ENCODE results near the gene PWWP2A. TPM values are rescaled to one million over a fixed set of nuclear protein-coding genes. Genes with fewer than 3 reads are reported as not detected.
"Not testable (repeated sequence)": the region's sequence is repeated elsewhere in the genome, so short reads cannot be mapped to it uniquely, and the experiment has no call there.

Gene PWWP2A
- total RNA-seq, 1 experiment from 2014 or later = 21.5 TPM

GRCh38 chr5:160076997-160077396 is 42.3 kb downstream of the PWWP2A start:
- no peak for DNase-seq (ENCODE audit: low read depth)

GRCh38 chr5:160075073-160075472 is 44.2 kb downstream of the PWWP2A start:
- no peak for DNase-seq (ENCODE audit: low read depth)

- DNase-seq (ENCODE audit: low read depth) = no peak
Measured at GRCh38 chr5:160071916-160072315, 47.3 kb downstream of the PWWP2A start.

- DNase-seq (ENCODE audit: low read depth) = no peak
Measured at GRCh38 chr5:160071516-160071915, 47.7 kb downstream of the PWWP2A start.

- not testable (repeated sequence) for DNase-seq (ENCODE audit: low read depth)
Measured at GRCh38 chr5:160069120-160069519, 50.1 kb downstream of the PWWP2A start.

- DNase-seq (ENCODE audit: low read depth) = no peak
Measured at GRCh38 chr5:160064995-160065614, 54.1 kb downstream of the PWWP2A start.

GRCh38 chr5:160064417-160064810 is 54.8 kb downstream of the PWWP2A start:
- DNase-seq (ENCODE audit: low read depth) = no peak

- DNase-seq (ENCODE audit: low read depth) = no peak
Measured at GRCh38 chr5:160061770-160062169, 57.5 kb downstream of the PWWP2A start.

GRCh38 chr5:160060001-160060400 is 59.2 kb downstream of the PWWP2A start:
- no peak for DNase-seq (ENCODE audit: low read depth)

GRCh38 chr5:160057256-160057655 is 62.0 kb downstream of the PWWP2A start:
- no peak for DNase-seq (ENCODE audit: low read depth)

- DNase-seq (ENCODE audit: low read depth) = peak; percentile 70
Measured at GRCh38 chr5:160054831-160055230, 64.4 kb downstream of the PWWP2A start.

GRCh38 chr5:160054047-160054446 is 65.2 kb downstream of the PWWP2A start:
- no peak for DNase-seq (ENCODE audit: low read depth)

GRCh38 chr5:160049099-160049498 is 70.2 kb downstream of the PWWP2A start:
- DNase-seq (ENCODE audit: low read depth) = no peak

- DNase-seq (ENCODE audit: low read depth) = no peak
Measured at GRCh38 chr5:160048131-160048530, 71.1 kb downstream of the PWWP2A start.

GRCh38 chr5:160047423-160047822 is 71.8 kb downstream of the PWWP2A start:
- no peak for DNase-seq (ENCODE audit: low read depth)

- no peak for DNase-seq (ENCODE audit: low read depth)
Measured at GRCh38 chr5:160044967-160045366, 74.3 kb downstream of the PWWP2A start.

GRCh38 chr5:160044391-160044804 is 74.9 kb downstream of the PWWP2A start:
- DNase-seq (ENCODE audit: low read depth) = no peak

- DNase-seq (ENCODE audit: low read depth) = no peak
Measured at GRCh38 chr5:160042671-160043070, 76.6 kb downstream of the PWWP2A start.

Other genes starting within 250 kb of the PWWP2A start
- gene ADRA1B, start 203.0 kb downstream of the PWWP2A start, total RNA-seq (2014; rRNA removed; shearing (Covaris generic)) = 0.63 and 0.80 TPM in 2 replicates
- 128 and 131 TPM in 2 replicates for gene TTC1, start 110.3 kb downstream of the PWWP2A start, total RNA-seq (2014; rRNA removed; shearing (Covaris generic))
- gene FABP6, start 110.1 kb upstream of the PWWP2A start, total RNA-seq (2014; rRNA removed; shearing (Covaris generic)) = 5.7 and 10.7 TPM in 2 replicates
- gene CCNJL, start 193.1 kb upstream of the PWWP2A start, total RNA-seq (2014; rRNA removed; shearing (Covaris generic)) = 6.1 and 7.0 TPM in 2 replicates